ENCODE data around the gene ATXN7. TPM values are rescaled to one million over a fixed set of nuclear protein-coding genes. Genes with fewer than 3 reads are reported as not detected.

ATXN7 gene
- polyA plus RNA-seq, 1 experiment, result 15.0 TPM

DNA sequence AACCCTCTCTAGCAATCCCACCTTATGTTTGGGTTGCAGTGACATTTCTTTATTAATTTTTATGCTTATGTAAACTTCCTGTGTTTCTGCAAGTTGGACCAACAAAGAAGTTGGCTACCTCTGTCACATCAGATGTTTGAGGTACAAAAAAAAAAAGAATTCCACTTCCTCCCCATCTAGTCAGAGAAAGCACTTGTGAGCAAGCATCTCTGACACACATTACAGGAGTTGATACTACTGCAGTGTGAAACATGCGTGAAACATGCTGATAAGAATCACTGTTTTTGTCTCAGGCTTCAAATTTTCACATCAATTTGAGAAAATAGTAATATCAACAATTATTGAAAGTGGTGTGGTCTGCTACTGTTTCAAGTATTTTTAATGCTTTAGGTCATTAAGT, 47.2 kb downstream of the ATXN7 start:
- H3K4me3 ChIP-seq (ENCODE audit: low read depth, low read length), result no peak overlapping the region
- peaks cover 1% of the 10 kb centered on the region for H3K36me3 ChIP-seq (ENCODE audit: control insufficient read depth, insufficient read depth, low read length)
- TF ChIP-seq, protein P1, sequence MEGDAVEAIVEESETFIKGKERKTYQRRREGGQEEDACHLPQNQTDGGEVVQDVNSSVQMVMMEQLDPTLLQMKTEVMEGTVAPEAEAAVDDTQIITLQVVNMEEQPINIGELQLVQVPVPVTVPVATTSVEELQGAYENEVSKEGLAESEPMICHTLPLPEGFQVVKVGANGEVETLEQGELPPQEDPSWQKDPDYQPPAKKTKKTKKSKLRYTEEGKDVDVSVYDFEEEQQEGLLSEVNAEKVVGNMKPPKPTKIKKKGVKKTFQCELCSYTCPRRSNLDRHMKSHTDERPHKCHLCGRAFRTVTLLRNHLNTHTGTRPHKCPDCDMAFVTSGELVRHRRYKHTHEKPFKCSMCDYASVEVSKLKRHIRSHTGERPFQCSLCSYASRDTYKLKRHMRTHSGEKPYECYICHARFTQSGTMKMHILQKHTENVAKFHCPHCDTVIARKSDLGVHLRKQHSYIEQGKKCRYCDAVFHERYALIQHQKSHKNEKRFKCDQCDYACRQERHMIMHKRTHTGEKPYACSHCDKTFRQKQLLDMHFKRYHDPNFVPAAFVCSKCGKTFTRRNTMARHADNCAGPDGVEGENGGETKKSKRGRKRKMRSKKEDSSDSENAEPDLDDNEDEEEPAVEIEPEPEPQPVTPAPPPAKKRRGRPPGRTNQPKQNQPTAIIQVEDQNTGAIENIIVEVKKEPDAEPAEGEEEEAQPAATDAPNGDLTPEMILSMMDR (IDR thresholded peaks at IDR 0.05; ENCODE audit: insufficient read depth, low read depth, low read length), result no peak
- ChIA-PET POLR2A (no interaction called here), CTCF (no interaction called here)
- DNase-seq (ENCODE audit: low read depth), result no peak
- no peaks in the 10 kb centered on the region for H3K27me3 ChIP-seq (ENCODE audit: control insufficient read depth, insufficient read depth, low read length)

DNA sequence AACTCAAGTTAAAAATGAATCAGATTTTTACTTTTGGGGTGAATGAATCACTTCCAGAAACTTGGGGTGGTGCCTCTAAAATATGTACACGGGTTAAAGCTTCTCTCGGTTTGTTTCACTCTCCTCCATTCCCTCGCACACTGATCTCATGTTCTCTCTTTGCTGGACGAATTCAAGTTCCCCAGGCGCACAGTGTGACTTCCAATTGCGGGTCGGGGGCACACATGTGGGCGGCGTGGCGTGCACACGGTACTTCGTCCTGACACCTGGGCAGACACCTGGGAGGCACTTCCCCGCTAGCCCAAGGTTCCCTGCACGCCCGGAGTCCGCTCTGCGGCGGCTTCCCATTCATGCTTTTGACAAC, 47.8 kb downstream of the ATXN7 start:
- ChIA-PET CTCF (interaction anchor here (0.9 to 1.2 kb wide), 4 partner anchors 8 to 562 kb away, joined by 3 read pairs; no protein-coding TSS in a partner anchor), POLR2A (no interaction called here)
- TF ChIP-seq, protein P1 (IDR thresholded peaks at IDR 0.05; ENCODE audit: insufficient read depth, low read depth, low read length), result no peak
- no peaks in the 10 kb centered on the region; the same call in none of the 2 replicates for H3K36me3 ChIP-seq (ENCODE audit: control insufficient read depth, insufficient read depth, low read length)
- DNase-seq (ENCODE audit: low read depth), result no peak
- H3K27me3 ChIP-seq (ENCODE audit: control insufficient read depth, insufficient read depth, low read length), result no peaks in the 10 kb centered on the region
- peak overlapping the region; percentile 61 for H3K4me3 ChIP-seq (ENCODE audit: low read depth, low read length)

DNA sequence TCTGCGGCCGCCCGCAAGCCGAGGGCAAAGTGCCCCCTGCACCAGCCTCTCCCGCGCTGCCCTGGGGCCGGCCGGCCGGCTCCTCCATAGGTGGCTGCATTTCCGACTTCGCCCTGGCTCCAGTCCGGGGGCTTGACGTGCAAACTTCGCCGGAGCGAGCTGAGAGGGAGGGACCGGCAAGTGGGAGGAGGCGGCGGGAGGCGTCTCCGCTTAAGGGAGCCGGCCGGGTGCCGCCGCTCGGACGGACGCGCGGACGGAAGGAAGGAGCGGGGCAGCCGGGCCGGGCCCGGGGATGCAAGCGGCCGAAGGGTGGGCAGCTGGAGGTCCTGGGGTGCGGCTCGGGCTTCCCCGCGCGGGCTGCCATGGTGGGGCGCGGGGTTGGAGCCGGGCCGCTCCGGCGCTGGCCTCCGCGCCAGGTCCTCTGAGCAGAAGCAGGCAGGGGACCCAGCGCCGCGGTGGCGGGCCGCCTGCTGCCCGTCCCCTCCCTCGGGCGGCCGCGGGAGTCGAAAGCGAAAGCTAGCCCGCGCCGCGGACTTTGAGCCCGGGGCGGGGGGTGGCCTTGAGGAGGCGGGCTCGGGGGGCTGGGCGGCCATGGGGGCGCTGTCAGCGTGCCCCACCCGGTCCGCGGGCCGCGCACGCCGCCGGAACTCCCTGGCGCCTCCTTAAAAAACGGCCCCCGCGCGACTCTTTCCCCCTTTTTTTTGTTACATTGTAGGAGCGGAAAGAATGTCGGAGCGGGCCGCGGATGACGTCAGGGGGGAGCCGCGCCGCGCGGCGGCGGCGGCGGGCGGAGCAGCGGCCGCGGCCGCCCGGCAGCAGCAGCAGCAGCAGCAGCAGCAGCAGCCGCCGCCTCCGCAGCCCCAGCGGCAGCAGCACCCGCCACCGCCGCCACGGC, 48.5 kb downstream of the ATXN7 start, which contains the start of gene SCAANT1:
TSS of gene SCAANT1 (minus strand) at position 511 of the 895 bp plus-strand sequence.
- no peaks in the 10 kb centered on the region for H3K27me3 ChIP-seq (ENCODE audit: control insufficient read depth, insufficient read depth, low read length)
- H3K36me3 ChIP-seq (ENCODE audit: control insufficient read depth, insufficient read depth, low read length), result no peaks in the 10 kb centered on the region; the same call in none of the 2 replicates
- TF ChIP-seq, protein P1 (IDR thresholded peaks at IDR 0.05; ENCODE audit: insufficient read depth, low read depth, low read length), result 0 out of 2 replicates have a peak, but pooled peaks have one; percentile 5
- peak; percentile 45 for DNase-seq (ENCODE audit: low read depth)
- H3K4me3 ChIP-seq (ENCODE audit: low read depth, low read length), result peak within 1 kb of the TSS; percentile 61
- ChIA-PET CTCF (interaction anchor here (0.9 to 1.2 kb wide), 4 partner anchors 8 to 562 kb away, joined by 3 read pairs; no protein-coding TSS in a partner anchor), POLR2A (no interaction called here)

DNA sequence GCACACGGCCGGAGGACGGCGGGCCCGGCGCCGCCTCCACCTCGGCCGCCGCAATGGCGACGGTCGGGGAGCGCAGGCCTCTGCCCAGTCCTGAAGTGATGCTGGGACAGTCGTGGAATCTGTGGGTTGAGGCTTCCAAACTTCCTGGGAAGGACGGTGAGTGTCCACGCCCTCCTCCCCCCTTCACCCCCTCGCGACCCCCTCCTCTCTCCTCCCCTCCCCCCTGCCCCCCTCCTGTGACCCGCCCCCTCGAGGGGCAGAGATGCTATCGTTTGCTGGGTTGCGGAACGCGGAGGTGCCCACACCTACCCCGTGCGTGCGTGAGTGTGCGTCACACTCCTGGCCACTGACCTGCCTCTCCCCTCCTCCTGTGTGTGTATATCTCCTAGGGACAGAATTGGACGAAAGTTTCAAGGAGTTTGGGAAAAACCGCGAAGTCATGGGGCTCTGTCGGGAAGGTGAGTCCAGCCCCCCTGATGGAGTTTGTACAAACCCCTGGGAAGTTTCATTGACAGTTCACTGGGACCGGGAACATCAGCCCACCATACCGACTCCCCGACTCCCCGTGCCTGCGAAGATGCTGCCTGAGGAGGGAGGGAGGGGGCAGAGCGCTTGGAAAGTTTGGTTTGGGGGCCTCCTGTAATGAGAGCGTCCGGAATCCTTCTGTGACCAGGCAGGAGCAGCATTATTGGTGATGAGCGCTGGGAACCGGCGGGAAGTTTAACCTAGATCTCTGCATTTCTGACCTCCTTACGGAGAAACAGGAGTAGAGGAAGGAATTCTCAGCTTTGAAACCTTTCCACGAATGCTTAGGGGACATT, 49.3 kb downstream of the ATXN7 start:
- ChIA-PET CTCF (interaction anchor here (1.2 kb wide), 1 partner anchor 563 kb away, joined by 3 read pairs; no protein-coding TSS in a partner anchor), POLR2A (no interaction called here)
- H3K36me3 ChIP-seq (ENCODE audit: control insufficient read depth, insufficient read depth, low read length), result no peaks in the 10 kb centered on the region; the same call in none of the 2 replicates
- TF ChIP-seq, protein P1 (IDR thresholded peaks at IDR 0.05; ENCODE audit: insufficient read depth, low read depth, low read length), result no peak
- no peaks in the 10 kb centered on the region for H3K27me3 ChIP-seq (ENCODE audit: control insufficient read depth, insufficient read depth, low read length)
- DNase-seq (ENCODE audit: low read depth), result no peak
- H3K4me3 ChIP-seq (ENCODE audit: low read depth, low read length), result peak overlapping the region; percentile 61

DNA sequence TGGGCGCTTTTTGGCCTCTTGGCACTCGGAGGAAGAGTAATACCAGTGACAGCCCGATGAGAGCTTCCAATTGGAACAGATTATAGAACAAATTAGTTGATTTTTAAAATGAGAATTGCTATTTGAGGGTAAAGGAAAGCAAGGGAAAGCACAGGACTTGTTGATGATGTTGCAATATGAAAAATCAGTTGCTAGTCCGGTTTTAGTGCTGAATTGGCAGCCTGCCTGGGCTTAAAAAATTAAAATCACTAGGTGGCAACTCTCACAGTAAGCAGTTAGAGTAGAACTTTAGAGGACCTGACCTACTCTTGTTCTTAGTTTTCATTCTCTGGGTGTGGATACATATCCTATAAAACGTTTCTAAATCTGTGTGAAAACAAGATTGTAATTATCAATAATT, 50.6 kb downstream of the ATXN7 start:
- ChIA-PET CTCF (interaction anchor here (0.7 kb wide), 1 partner anchor 28 kb away, joined by 3 read pairs; no protein-coding TSS in a partner anchor), POLR2A (no interaction called here)
- no peak for DNase-seq (ENCODE audit: low read depth)
- H3K4me3 ChIP-seq (ENCODE audit: low read depth, low read length), result no peak overlapping the region
- H3K27me3 ChIP-seq (ENCODE audit: control insufficient read depth, insufficient read depth, low read length), result no peaks in the 10 kb centered on the region
- TF ChIP-seq, protein P1 (IDR thresholded peaks at IDR 0.05; ENCODE audit: insufficient read depth, low read depth, low read length), result no peak
- H3K36me3 ChIP-seq (ENCODE audit: control insufficient read depth, insufficient read depth, low read length), result no peaks in the 10 kb centered on the region; the same call in none of the 2 replicates

Data from BJ (cell line).